ENCODE data around the gene GSTM5.
"Not testable (repeated sequence)": the region's sequence is repeated elsewhere in the genome, so short reads cannot be mapped to it uniquely, and the experiment has no call there.

DNA sequence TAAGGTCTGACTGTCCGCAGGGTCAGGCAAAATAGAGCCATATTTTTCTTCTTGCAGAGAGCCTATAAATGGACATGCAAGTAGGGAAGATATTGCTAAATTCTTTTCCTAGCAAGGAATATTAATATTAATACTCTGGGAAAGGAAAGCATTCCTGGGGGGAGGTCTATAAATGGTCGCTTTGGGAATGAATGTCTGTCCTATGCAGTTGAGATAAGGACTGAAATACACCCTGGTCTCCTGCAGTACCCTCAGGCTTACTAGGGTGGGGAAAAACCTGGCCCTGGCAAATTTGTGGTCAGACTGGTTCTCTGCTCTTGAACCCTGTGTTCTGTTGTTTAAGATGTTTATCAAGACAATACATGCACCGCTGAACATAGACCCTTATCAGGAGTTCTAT, 9.1 kb upstream of the GSTM5 start:
- TF ChIP-seq, protein P1, sequence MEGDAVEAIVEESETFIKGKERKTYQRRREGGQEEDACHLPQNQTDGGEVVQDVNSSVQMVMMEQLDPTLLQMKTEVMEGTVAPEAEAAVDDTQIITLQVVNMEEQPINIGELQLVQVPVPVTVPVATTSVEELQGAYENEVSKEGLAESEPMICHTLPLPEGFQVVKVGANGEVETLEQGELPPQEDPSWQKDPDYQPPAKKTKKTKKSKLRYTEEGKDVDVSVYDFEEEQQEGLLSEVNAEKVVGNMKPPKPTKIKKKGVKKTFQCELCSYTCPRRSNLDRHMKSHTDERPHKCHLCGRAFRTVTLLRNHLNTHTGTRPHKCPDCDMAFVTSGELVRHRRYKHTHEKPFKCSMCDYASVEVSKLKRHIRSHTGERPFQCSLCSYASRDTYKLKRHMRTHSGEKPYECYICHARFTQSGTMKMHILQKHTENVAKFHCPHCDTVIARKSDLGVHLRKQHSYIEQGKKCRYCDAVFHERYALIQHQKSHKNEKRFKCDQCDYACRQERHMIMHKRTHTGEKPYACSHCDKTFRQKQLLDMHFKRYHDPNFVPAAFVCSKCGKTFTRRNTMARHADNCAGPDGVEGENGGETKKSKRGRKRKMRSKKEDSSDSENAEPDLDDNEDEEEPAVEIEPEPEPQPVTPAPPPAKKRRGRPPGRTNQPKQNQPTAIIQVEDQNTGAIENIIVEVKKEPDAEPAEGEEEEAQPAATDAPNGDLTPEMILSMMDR (IDR thresholded peaks at IDR 0.05), result not testable (repeated sequence)
- TF ChIP-seq POLR2A (IDR thresholded peaks at IDR 0.05), result not testable (repeated sequence)

Measured in prostate gland (tissue), 2 donors.